OCI-LY1 (cell line): ENCODE measurements around the gene SSH3.

Experiments
- CTCF ChIP-seq: fragments of 200-600 bp; sonication (generic), shearing (Covaris generic); IDR thresholded peaks from 2 replicates; pipeline ENCODE4 v1.5.1; 2017; ENCODE audit warnings: mild to moderate bottlenecking, antibody characterized with exemption, low read length, moderate library complexity, mixed read lengths
- EZH2 ChIP-seq: fragments of 200-600 bp; sonication (generic), shearing (Covaris generic); IDR thresholded peaks from 2 replicates; pipeline ENCODE4 v1.8.0; 2017; ENCODE audit warnings: borderline replicate concordance, mixed run types, mild to moderate bottlenecking, antibody characterized with exemption, low read length, moderate library complexity, mixed read lengths

GRCh38 chr11:67355023-67355793 is 51.9 kb downstream of the SSH3 start:
- TF ChIP-seq CTCF (no peak), EZH2 (no peak)
